ENCODE data around the gene CACHD1. TPM values are rescaled to one million over a fixed set of nuclear protein-coding genes. Genes with fewer than 3 reads are reported as not detected.

The CACHD1 gene
- total and polyA plus RNA-seq, 5 donors from 2014 or later = 0.22 to 0.46 (median 0.27) TPM; not detected in 1

GRCh38 chr1:64492424-64492823 lies 22.5 kb downstream of the CACHD1 start:
- Histone ChIP-seq H3K4me3 (ENCODE audit: low read depth, low read length) (no peak overlapping the region), H3K27ac (ENCODE audit: insufficient read depth, low read length, poor library complexity, severe bottlenecking) (no peak overlapping the region), H3K9me3 (ENCODE audit: control insufficient read depth in 2 of 2, low read length in 2 of 2) (no peaks in the 10 kb centered on the region), H3K36me3 (ENCODE audit: control insufficient read depth, insufficient read depth, low read length) (no peaks in the 10 kb centered on the region), H3K27me3 (ENCODE audit: control insufficient read depth, insufficient read depth, low read length) (peaks cover 2% of the 10 kb centered on the region), H3K4me1 (ENCODE audit: control insufficient read depth, insufficient read depth, low read length, poor library complexity, severe bottlenecking) (no peaks in the 10 kb centered on the region)
- no peak for ATAC-seq (ENCODE audit: low read depth in 2 of 2)
- Mint-ChIP-seq H3K4me1 (peaks cover 0 to 4% (median 0%) of the 10 kb centered on the region in 4 donors), H3K4me3 (no peak overlapping the region), H3K27ac (no peak overlapping the region), H3K36me3 (no peaks in the 10 kb centered on the region), H3K9me3 (peaks cover 0 to 2% (median 0%) of the 10 kb centered on the region in 7 donors), H3K27me3 (peaks cover 14% of the 10 kb centered on the region)
- no peak for DNase-seq

DNA sequence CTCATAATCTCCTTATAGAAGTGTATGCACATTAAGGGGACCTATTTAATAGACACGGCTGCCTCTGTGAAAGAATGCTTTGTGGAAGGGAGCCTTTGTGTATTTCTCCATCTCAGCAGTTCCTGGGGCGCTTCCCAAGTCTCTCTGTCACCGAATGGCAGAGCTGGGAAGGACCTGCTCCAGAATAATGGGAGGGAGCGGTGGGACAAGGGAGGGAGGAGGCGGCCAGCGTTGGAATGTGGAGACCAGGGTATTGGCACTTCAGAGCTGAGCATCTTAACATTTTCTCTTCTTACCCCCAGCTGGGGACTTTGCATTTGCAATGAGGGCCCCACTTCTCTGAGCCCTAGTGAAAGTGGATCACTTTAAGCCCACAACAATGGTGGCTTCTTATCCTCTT lies 23.9 kb downstream of the CACHD1 start:
- DNase-seq (no peak), ATAC-seq (ENCODE audit: low read depth in 2 of 2) (no peak)
- H3K9me3 ChIP-seq (ENCODE audit: control insufficient read depth in 2 of 2, low read length in 2 of 2) = no peaks in the 10 kb centered on the region
- peaks cover 14% of the 10 kb centered on the region for H3K27me3 Mint-ChIP-seq
- H3K4me3 ChIP-seq (ENCODE audit: low read depth, low read length) = no peak overlapping the region
- H3K27ac ChIP-seq (ENCODE audit: insufficient read depth, low read length, poor library complexity, severe bottlenecking) = no peak overlapping the region
- H3K4me1 Mint-ChIP-seq = peaks cover 0 to 4% (median 0%) of the 10 kb centered on the region in 4 donors
- peaks cover 2% of the 10 kb centered on the region for H3K27me3 ChIP-seq (ENCODE audit: control insufficient read depth, insufficient read depth, low read length)
- H3K9me3 Mint-ChIP-seq = peaks cover 0 to 2% (median 0%) of the 10 kb centered on the region in 7 donors
- no peak overlapping the region for H3K27ac Mint-ChIP-seq
- no peak overlapping the region for H3K4me3 Mint-ChIP-seq
- H3K4me1 ChIP-seq (ENCODE audit: control insufficient read depth, insufficient read depth, low read length, poor library complexity, severe bottlenecking) = no peaks in the 10 kb centered on the region
- H3K36me3 ChIP-seq (ENCODE audit: control insufficient read depth, insufficient read depth, low read length) = no peaks in the 10 kb centered on the region
- no peaks in the 10 kb centered on the region for H3K36me3 Mint-ChIP-seq

DNA sequence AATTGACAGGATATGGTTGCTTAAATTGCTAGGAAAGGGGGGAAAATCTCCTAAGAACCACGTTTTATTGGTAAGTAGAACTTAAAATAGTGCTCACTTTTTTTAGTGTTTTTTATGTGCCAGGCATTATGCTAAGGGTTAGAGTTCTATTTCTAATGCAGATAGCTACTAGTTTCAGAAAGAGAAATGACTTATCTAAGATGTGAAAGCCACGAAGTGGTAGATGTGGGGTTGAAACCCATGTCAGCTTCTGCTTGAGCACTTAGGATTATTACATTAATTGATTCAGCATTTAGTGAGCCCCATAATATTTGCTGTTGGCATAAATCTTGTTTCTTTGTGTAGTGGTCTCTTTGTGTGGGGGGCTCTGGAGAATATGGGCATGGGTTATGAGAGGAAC lies 24.7 kb downstream of the CACHD1 start:
- Mint-ChIP-seq H3K9me3 (peaks cover 0 to 2% (median 0%) of the 10 kb centered on the region in 7 donors), H3K27ac (no peak overlapping the region), H3K4me1 (peaks cover 0 to 4% (median 0%) of the 10 kb centered on the region in 4 donors), H3K36me3 (no peaks in the 10 kb centered on the region), H3K27me3 (peaks cover 14% of the 10 kb centered on the region), H3K4me3 (no peak overlapping the region)
- ATAC-seq (ENCODE audit: low read depth in 2 of 2) (no peak), DNase-seq (no peak)
- Histone ChIP-seq H3K27me3 (ENCODE audit: control insufficient read depth, insufficient read depth, low read length) (peaks cover 2% of the 10 kb centered on the region), H3K9me3 (ENCODE audit: control insufficient read depth in 2 of 2, low read length in 2 of 2) (no peaks in the 10 kb centered on the region), H3K36me3 (ENCODE audit: control insufficient read depth, insufficient read depth, low read length) (no peaks in the 10 kb centered on the region), H3K4me1 (ENCODE audit: control insufficient read depth, insufficient read depth, low read length, poor library complexity, severe bottlenecking) (no peaks in the 10 kb centered on the region), H3K27ac (ENCODE audit: insufficient read depth, low read length, poor library complexity, severe bottlenecking) (no peak overlapping the region), H3K4me3 (ENCODE audit: low read depth, low read length) (no peak overlapping the region)

GRCh38 chr1:64495878-64496277 lies 25.9 kb downstream of the CACHD1 start:
- Mint-ChIP-seq H3K9me3 (peaks cover 0 to 2% (median 0%) of the 10 kb centered on the region in 7 donors), H3K4me3 (no peak overlapping the region), H3K27me3 (peaks cover 14% of the 10 kb centered on the region), H3K27ac (no peak overlapping the region), H3K36me3 (no peaks in the 10 kb centered on the region), H3K4me1 (no peaks in the 10 kb centered on the region)
- no peak overlapping the region for H3K4me3 ChIP-seq (ENCODE audit: low read depth, low read length)
- ATAC-seq (ENCODE audit: low read depth in 2 of 2) (no peak), DNase-seq (no peak)
- H3K36me3 ChIP-seq (ENCODE audit: control insufficient read depth, insufficient read depth, low read length) = no peaks in the 10 kb centered on the region
- H3K27me3 ChIP-seq (ENCODE audit: control insufficient read depth, insufficient read depth, low read length) = peaks cover 2% of the 10 kb centered on the region
- H3K4me1 ChIP-seq (ENCODE audit: control insufficient read depth, insufficient read depth, low read length, poor library complexity, severe bottlenecking) = no peaks in the 10 kb centered on the region
- H3K9me3 ChIP-seq (ENCODE audit: control insufficient read depth in 2 of 2, low read length in 2 of 2) = no peaks in the 10 kb centered on the region
- no peak overlapping the region for H3K27ac ChIP-seq (ENCODE audit: insufficient read depth, low read length, poor library complexity, severe bottlenecking)

DNA sequence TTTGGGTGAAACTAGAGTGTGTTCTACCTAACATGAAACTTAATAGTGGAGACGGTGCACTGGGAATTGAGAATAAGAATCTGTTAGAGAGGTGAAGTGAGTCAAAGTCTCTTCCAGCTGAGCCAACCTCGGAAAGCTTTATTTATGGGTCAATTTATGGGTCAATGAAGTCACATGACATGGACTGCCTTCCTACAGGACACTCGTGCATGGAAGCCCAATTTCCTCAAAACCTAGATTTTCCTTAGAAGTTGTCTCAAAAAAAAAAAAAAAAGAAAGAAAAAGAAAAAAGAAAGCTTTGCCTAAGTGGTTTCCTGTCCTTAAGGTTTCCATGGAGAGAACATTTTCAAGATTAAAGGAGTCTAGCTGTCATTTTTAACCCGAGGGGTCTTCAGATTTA lies 26.7 kb downstream of the CACHD1 start:
- Mint-ChIP-seq H3K36me3 (no peaks in the 10 kb centered on the region), H3K4me3 (no peak overlapping the region), H3K27ac (no peak overlapping the region), H3K27me3 (peaks cover 18% of the 10 kb centered on the region), H3K4me1 (no peaks in the 10 kb centered on the region), H3K9me3 (peaks cover 0 to 2% (median 0%) of the 10 kb centered on the region in 7 donors)
- Histone ChIP-seq H3K9me3 (ENCODE audit: control insufficient read depth in 2 of 2, low read length in 2 of 2) (no peaks in the 10 kb centered on the region), H3K4me1 (ENCODE audit: control insufficient read depth, insufficient read depth, low read length, poor library complexity, severe bottlenecking) (no peaks in the 10 kb centered on the region), H3K27me3 (ENCODE audit: control insufficient read depth, insufficient read depth, low read length) (peaks cover 2% of the 10 kb centered on the region), H3K4me3 (ENCODE audit: low read depth, low read length) (no peak overlapping the region), H3K36me3 (ENCODE audit: control insufficient read depth, insufficient read depth, low read length) (no peaks in the 10 kb centered on the region), H3K27ac (ENCODE audit: insufficient read depth, low read length, poor library complexity, severe bottlenecking) (no peak overlapping the region)
- DNase-seq = no peak
- no peak for ATAC-seq (ENCODE audit: low read depth in 2 of 2)

DNA sequence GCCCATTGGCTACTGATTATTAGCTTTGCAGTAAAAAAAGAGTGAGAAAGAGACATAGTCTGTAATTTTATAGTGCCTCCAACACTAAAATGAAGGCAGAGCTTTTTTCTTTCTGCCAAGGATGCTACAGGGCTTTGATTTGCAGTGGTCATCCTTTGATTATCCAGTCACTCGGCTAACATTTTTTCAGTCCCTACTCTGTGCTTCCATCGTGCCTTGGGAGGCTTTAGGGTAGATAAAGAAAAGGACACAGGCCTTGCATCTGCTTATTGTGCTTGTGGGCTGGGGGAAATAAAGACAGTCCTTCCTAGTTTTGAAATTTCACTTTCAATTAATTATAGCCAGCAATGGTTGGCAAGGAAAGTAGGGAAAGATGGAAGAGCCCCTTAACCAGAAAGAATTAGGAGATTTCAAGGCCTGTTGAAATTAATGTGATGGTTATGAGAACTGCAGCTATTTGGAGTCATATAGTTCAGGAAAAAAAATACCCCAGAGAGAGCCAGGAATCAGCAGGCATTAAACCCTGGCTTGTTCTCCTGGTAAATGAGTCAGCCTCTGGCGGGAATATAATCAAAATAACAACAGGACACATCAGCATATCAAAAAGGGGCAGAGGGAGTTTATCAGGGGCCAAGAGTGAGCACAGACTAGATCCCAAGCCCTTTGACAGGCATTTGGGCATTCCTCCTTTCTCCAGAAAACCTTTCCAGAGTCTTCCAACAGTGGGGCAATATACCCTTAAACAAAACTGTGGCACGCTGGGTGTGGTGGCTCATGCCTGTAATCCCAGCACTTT lies 27.4 kb downstream of the CACHD1 start:
- Histone ChIP-seq H3K36me3 (ENCODE audit: control insufficient read depth, insufficient read depth, low read length) (no peaks in the 10 kb centered on the region), H3K9me3 (ENCODE audit: control insufficient read depth in 2 of 2, low read length in 2 of 2) (no peaks in the 10 kb centered on the region), H3K27me3 (ENCODE audit: control insufficient read depth, insufficient read depth, low read length) (peaks cover 5% of the 10 kb centered on the region), H3K27ac (ENCODE audit: insufficient read depth, low read length, poor library complexity, severe bottlenecking) (no peak overlapping the region), H3K4me3 (ENCODE audit: low read depth, low read length) (no peak overlapping the region), H3K4me1 (ENCODE audit: control insufficient read depth, insufficient read depth, low read length, poor library complexity, severe bottlenecking) (no peaks in the 10 kb centered on the region)
- no peak overlapping the region for H3K27ac Mint-ChIP-seq
- no peaks in the 10 kb centered on the region for H3K36me3 Mint-ChIP-seq
- H3K4me3 Mint-ChIP-seq = no peak overlapping the region
- H3K4me1 Mint-ChIP-seq = peaks cover 0 to under 1% (median 0%) of the 10 kb centered on the region in 4 donors
- peaks cover 19% of the 10 kb centered on the region for H3K27me3 Mint-ChIP-seq
- peaks cover 0 to 2% (median 0%) of the 10 kb centered on the region in 7 donors for H3K9me3 Mint-ChIP-seq
- DNase-seq (no peak), ATAC-seq (ENCODE audit: low read depth in 2 of 2) (no peak)

- no peak overlapping the region for H3K4me3 Mint-ChIP-seq
- ATAC-seq (ENCODE audit: low read depth in 2 of 2) (no peak), DNase-seq (no peak)
- peaks cover 0 to 3% (median 0%) of the 10 kb centered on the region in 4 donors for H3K4me1 Mint-ChIP-seq
- no peaks in the 10 kb centered on the region for H3K36me3 Mint-ChIP-seq
- H3K27ac ChIP-seq (ENCODE audit: insufficient read depth, low read length, poor library complexity, severe bottlenecking) = no peak overlapping the region
- H3K4me3 ChIP-seq (ENCODE audit: low read depth, low read length) = no peak overlapping the region
- H3K9me3 Mint-ChIP-seq = peaks cover 0 to 2% (median 0%) of the 10 kb centered on the region in 7 donors
- peaks cover 23% of the 10 kb centered on the region for H3K27me3 Mint-ChIP-seq
- no peak overlapping the region for H3K27ac Mint-ChIP-seq
- H3K4me1 ChIP-seq (ENCODE audit: control insufficient read depth, insufficient read depth, low read length, poor library complexity, severe bottlenecking) = no peaks in the 10 kb centered on the region
- no peaks in the 10 kb centered on the region for H3K36me3 ChIP-seq (ENCODE audit: control insufficient read depth, insufficient read depth, low read length)
- H3K9me3 ChIP-seq (ENCODE audit: control insufficient read depth in 2 of 2, low read length in 2 of 2) = no peaks in the 10 kb centered on the region
- peaks cover 6% of the 10 kb centered on the region for H3K27me3 ChIP-seq (ENCODE audit: control insufficient read depth, insufficient read depth, low read length)
Measured at GRCh38 chr1:64498325-64498724, 28.4 kb downstream of the CACHD1 start.

GRCh38 chr1:64499011-64499410 lies 29.1 kb downstream of the CACHD1 start:
- peaks cover 0 to 1% (median 0%) of the 10 kb centered on the region in 7 donors for H3K9me3 Mint-ChIP-seq
- ATAC-seq (ENCODE audit: low read depth in 2 of 2) (no peak), DNase-seq (no peak)
- H3K4me3 ChIP-seq (ENCODE audit: low read depth, low read length) = no peak overlapping the region
- H3K4me1 Mint-ChIP-seq = peaks cover 0 to 3% (median 0%) of the 10 kb centered on the region in 4 donors
- H3K4me1 ChIP-seq (ENCODE audit: control insufficient read depth, insufficient read depth, low read length, poor library complexity, severe bottlenecking) = no peaks in the 10 kb centered on the region
- H3K36me3 ChIP-seq (ENCODE audit: control insufficient read depth, insufficient read depth, low read length) = no peaks in the 10 kb centered on the region
- no peaks in the 10 kb centered on the region for H3K36me3 Mint-ChIP-seq
- no peaks in the 10 kb centered on the region for H3K9me3 ChIP-seq (ENCODE audit: control insufficient read depth in 2 of 2, low read length in 2 of 2)
- no peak overlapping the region for H3K27ac ChIP-seq (ENCODE audit: insufficient read depth, low read length, poor library complexity, severe bottlenecking)
- H3K4me3 Mint-ChIP-seq = no peak overlapping the region
- peaks cover 10% of the 10 kb centered on the region for H3K27me3 ChIP-seq (ENCODE audit: control insufficient read depth, insufficient read depth, low read length)
- no peak overlapping the region for H3K27ac Mint-ChIP-seq
- peaks cover 30% of the 10 kb centered on the region for H3K27me3 Mint-ChIP-seq
